Muscle of leg (tissue), 11 donors: ENCODE results near the gene PARD3. TPM values are rescaled to one million over a fixed set of nuclear protein-coding genes. Genes with fewer than 3 reads are reported as not detected.

Experiments used
- DNase-seq: peaks from one replicate; pipeline ENCODE4 v3.0.0; 2013
- H3K27ac ChIP-seq: one replicate; pipeline ENCODE4 v1.5.1; 2013; ENCODE audit warnings: mild to moderate bottlenecking, low read length, control low read depth
- H3K27me3 ChIP-seq: one replicate; pipeline ENCODE4 v1.6.1; 2013; ENCODE audit warnings: low read length; ENCODE audit not compliant: control insufficient read depth, insufficient read depth
- H3K36me3 ChIP-seq: one replicate; pipeline ENCODE4 v1.6.1; 2013; ENCODE audit warnings: low read length; ENCODE audit not compliant: control insufficient read depth, insufficient read depth
- H3K4me1 ChIP-seq: one replicate; pipeline ENCODE4 v1.6.1; 2013; ENCODE audit warnings: low read length; ENCODE audit not compliant: control insufficient read depth, insufficient read depth
- H3K4me3 ChIP-seq: one replicate; pipeline ENCODE4 v1.5.1; 2013; ENCODE audit warnings: low read length, control low read depth
- H3K9me3 ChIP-seq: replicated peaks from 2 replicates; pipeline ENCODE4 v1.6.1; 2013; ENCODE audit warnings: low read depth, low read length; ENCODE audit not compliant: control insufficient read depth
- WGBS: methylation state at CpG from one replicate; pipeline ENCODE4 v1.1.5; 2013; ENCODE audit warnings: missing lambda C conversion rate; ENCODE audit not compliant: insufficient coverage; 5-methylcytosine and 5-hydroxymethylcytosine counted together
- polyA plus RNA-seq, 8 donors: library from polyadenylated mRNA; unstranded; fragments of 120-200 nt; gene quantifications; one replicate each; pipeline versions ENCODE4 v1.2.1 to v1.2.3, GENCODE V29; 2013; ENCODE audit warnings: inconsistent platforms in 1 of 8, low replicate concordance in 1 of 8; ENCODE audit not compliant: insufficient read length in 8 of 8, insufficient read depth in 1 of 8
- total RNA-seq: library from RNA; stranded (reverse); fragments of 120-200 nt; gene quantifications from one replicate; pipeline ENCODE4 v1.2.4, GENCODE V29; 2013

PARD3 gene
- total and polyA plus RNA-seq, 9 donors, result 32.4 to 59.0 (median 41.9) TPM

- Histone ChIP-seq H3K36me3 (no peaks in the 10 kb centered on the region), H3K27me3 (no peaks in the 10 kb centered on the region), H3K9me3 (no peaks in the 10 kb centered on the region), H3K4me3 (no peak overlapping the region), H3K27ac (no peak overlapping the region), H3K4me1 (no peaks in the 10 kb centered on the region)
- no CpG with 5 or more reads among the region's 1 CpG for WGBS
- no peak for DNase-seq
Observed at GRCh38 chr10:34658934-34659333, 156.2 kb downstream of the PARD3 start.

DNA sequence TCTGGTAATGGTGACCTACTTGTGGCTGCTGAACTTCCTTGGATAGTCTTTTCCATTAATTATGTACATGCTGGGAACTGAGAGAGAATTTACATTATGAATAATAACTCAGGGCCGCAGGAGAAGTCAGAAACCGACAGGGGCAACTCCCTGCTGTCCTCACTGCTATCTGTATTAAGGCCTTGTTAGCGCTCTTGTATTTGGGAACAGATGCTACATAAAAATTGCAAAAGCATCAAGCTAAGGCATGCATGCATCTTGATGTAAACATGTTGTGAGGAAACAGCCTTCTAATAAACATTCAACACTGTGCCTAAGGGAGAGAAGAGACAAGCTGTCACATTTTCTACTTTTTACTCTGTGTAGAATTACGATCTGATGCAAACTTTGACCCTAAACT is 158.4 kb downstream of the PARD3 start:
- Histone ChIP-seq H3K36me3 (no peaks in the 10 kb centered on the region), H3K9me3 (no peaks in the 10 kb centered on the region), H3K4me1 (peaks cover 3% of the 10 kb centered on the region), H3K4me3 (no peak overlapping the region), H3K27me3 (no peaks in the 10 kb centered on the region), H3K27ac (no peak overlapping the region)
- no peak for DNase-seq
- WGBS, result 54% methylated on average over 3 of the region's 4 CpGs

- Histone ChIP-seq H3K9me3 (no peaks in the 10 kb centered on the region), H3K4me3 (no peak overlapping the region), H3K36me3 (no peaks in the 10 kb centered on the region), H3K27ac (no peak overlapping the region), H3K27me3 (no peaks in the 10 kb centered on the region), H3K4me1 (peaks cover 3% of the 10 kb centered on the region)
- peak; percentile 71 for DNase-seq
- WGBS, result no CpG with 5 or more reads among the region's 6 CpGs
Observed at GRCh38 chr10:34655286-34656170, 159.6 kb downstream of the PARD3 start.

- Histone ChIP-seq H3K4me1 (peaks cover 3% of the 10 kb centered on the region), H3K36me3 (no peaks in the 10 kb centered on the region), H3K4me3 (no peak overlapping the region), H3K27ac (no peak overlapping the region), H3K27me3 (no peaks in the 10 kb centered on the region), H3K9me3 (no peaks in the 10 kb centered on the region)
- WGBS, result 70% methylated on average over 1 of the region's 3 CpGs
- DNase-seq, result no peak
Observed at GRCh38 chr10:34654211-34654610, 160.9 kb downstream of the PARD3 start.

DNA sequence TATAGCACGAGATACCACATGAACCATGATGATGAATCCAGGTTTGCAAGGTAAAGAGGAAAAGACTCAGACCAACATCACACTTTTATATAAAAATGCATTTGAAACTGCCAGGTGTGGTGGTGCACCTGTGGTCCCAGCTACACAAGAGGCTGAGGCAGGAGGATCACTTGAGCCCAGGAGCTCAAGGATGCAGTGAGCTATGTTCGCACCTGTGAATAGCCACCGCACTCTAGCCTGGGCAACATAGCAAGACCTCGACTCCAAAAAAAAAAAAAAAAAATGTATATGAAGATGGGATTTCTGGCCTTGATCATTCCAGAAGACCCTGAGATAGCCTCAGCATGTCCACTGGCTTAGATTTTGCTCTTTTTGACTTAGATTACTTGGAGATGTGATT is 161.6 kb downstream of the PARD3 start:
- Histone ChIP-seq H3K4me1 (peaks cover 3% of the 10 kb centered on the region), H3K9me3 (no peaks in the 10 kb centered on the region), H3K36me3 (no peaks in the 10 kb centered on the region), H3K4me3 (no peak overlapping the region), H3K27ac (no peak overlapping the region), H3K27me3 (no peaks in the 10 kb centered on the region)
- WGBS, result 83% methylated on average over 1 of the region's 4 CpGs
- DNase-seq, result no peak

- no peaks in the 10 kb centered on the region for H3K36me3 ChIP-seq
- peaks cover 5% of the 10 kb centered on the region for H3K4me1 ChIP-seq
- no peak for DNase-seq
- H3K27me3 ChIP-seq, result no peaks in the 10 kb centered on the region
- H3K9me3 ChIP-seq, result no peaks in the 10 kb centered on the region
- H3K27ac ChIP-seq, result no peak overlapping the region
- no peak overlapping the region for H3K4me3 ChIP-seq
- 34% methylated on average over 5 of the region's 12 CpGs for WGBS
Observed at GRCh38 chr10:34651416-34652195, 163.5 kb downstream of the PARD3 start.

DNA sequence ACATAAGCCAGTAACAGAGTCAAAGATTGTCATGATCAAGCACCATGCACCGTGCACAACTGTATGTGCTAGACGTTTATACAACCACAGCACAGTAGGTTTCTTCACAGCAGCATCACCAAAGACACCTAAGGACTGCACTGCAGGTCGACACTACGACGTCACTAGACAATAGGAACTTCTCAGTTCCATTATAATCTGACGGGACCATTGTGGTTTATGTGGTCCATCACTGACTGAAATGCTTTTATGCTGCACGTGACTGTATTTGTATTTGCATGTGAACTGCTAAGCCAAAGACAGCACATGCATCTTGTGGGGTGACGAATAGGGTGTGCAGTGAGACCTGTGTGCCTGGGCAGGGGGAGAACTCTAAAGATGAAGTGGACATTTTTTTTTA is 164.9 kb downstream of the PARD3 start:
- Histone ChIP-seq H3K4me1 (peaks cover 5% of the 10 kb centered on the region), H3K9me3 (no peaks in the 10 kb centered on the region), H3K27ac (no peak overlapping the region), H3K4me3 (no peak overlapping the region), H3K36me3 (no peaks in the 10 kb centered on the region), H3K27me3 (no peaks in the 10 kb centered on the region)
- 79% methylated on average over 4 of the region's 8 CpGs for WGBS
- DNase-seq, result no peak

DNA sequence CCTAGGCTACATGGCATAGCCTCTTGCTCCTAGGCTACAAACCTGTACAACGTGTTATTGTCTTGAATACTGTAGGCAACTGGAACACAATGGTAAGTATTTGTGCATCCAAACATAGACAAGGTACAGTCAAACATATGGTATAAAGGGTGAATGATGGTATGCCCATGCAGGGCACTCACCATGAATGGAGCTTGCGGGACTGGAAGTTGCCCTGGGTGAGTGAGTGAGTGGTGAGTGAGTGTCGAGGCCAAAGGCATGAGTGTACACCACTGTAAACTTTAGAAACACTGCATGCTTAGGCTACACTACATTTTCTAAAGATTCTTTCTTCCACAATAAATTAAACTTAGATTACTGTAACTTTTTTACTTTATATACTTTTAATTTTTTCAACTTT is 165.7 kb downstream of the PARD3 start:
- H3K9me3 ChIP-seq, result no peaks in the 10 kb centered on the region
- H3K36me3 ChIP-seq, result no peaks in the 10 kb centered on the region
- H3K4me1 ChIP-seq, result peaks cover 5% of the 10 kb centered on the region
- H3K27ac ChIP-seq, result no peak overlapping the region
- 100% methylated on average over 1 of the region's 3 CpGs for WGBS
- no peaks in the 10 kb centered on the region for H3K27me3 ChIP-seq
- H3K4me3 ChIP-seq, result no peak overlapping the region
- DNase-seq, result no peak

DNA sequence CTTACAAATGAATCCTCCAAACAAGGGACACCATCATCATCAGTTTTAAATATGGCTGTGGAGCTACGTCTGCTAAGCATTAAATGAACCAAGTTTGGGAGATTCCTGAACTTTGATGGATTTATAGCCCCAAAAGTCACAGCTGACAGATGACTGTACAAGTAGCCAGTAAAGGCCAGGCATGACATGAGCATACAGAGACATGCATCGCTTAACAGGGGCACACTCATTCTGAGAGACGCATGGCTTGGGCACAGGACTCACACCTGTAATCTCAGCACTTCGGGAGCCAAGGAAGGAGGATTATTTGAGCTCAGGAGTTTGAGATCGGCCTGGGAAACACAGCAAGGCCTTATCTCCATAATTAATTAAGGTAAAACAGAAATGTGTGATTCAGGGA is 166.2 kb downstream of the PARD3 start:
- Histone ChIP-seq H3K4me3 (no peak overlapping the region), H3K27ac (no peak overlapping the region), H3K4me1 (peaks cover 10% of the 10 kb centered on the region), H3K27me3 (no peaks in the 10 kb centered on the region), H3K36me3 (no peaks in the 10 kb centered on the region), H3K9me3 (no peaks in the 10 kb centered on the region)
- no peak for DNase-seq
- WGBS, result 91% methylated on average over 3 of the region's 5 CpGs
